ENCODE measurements around the gene UVSSA.

UVSSA gene

DNA sequence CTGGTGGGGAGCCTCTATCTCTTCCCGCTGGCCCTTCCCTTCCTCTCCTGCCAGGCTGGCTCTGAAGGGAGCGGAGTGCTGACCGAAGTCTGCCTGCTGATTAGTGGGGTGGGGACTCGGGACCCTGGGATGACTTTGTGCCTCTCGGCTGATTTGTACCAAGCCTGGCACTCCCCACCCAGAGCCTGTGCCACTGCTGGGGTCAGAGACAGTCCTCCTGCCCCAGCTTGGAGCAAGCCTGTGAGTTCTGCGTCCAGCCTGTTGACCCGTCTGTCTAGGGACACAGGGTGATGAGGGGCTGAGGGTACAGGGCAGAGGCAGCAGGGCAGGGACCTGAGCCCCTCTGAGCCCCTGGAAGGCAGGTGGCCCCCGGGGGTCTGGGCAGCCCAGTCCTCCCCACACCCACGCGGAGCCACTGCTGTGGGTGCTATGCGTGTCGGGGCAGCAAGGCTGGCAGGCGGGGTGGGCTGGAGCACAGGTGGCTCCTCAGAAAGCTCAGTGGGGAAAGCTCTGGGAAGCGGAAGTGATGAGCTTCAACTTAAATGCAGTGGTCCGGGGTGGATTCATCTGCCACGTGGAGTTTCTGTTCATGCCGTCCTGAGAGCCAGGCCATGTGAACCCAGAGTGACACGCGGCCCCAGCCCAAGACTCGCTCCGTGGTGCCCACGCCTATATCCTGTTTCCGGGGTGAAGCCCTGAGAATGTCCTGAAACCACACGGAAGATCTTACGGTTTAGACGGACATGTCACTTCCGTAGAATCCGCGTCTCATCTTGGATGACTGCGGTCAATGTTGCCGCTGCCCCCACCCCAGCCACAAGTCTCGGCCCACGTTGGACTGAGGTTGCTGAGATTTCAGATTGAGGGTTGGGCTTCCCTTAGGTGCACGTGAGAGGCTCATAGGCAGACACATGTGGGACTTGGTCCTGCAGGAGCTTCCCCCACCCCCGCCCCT, 21.1 kb upstream of the UVSSA start:
- H3K27ac Mint-ChIP-seq, result peak overlapping the region; percentile 13
- TF ChIP-seq, protein P1, sequence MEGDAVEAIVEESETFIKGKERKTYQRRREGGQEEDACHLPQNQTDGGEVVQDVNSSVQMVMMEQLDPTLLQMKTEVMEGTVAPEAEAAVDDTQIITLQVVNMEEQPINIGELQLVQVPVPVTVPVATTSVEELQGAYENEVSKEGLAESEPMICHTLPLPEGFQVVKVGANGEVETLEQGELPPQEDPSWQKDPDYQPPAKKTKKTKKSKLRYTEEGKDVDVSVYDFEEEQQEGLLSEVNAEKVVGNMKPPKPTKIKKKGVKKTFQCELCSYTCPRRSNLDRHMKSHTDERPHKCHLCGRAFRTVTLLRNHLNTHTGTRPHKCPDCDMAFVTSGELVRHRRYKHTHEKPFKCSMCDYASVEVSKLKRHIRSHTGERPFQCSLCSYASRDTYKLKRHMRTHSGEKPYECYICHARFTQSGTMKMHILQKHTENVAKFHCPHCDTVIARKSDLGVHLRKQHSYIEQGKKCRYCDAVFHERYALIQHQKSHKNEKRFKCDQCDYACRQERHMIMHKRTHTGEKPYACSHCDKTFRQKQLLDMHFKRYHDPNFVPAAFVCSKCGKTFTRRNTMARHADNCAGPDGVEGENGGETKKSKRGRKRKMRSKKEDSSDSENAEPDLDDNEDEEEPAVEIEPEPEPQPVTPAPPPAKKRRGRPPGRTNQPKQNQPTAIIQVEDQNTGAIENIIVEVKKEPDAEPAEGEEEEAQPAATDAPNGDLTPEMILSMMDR (IDR thresholded peaks at IDR 0.05), result no peak
- no peak overlapping the region for H3K4me3 Mint-ChIP-seq
- no peaks in the 10 kb centered on the region for H3K9me3 Mint-ChIP-seq
- peaks cover 8% of the 10 kb centered on the region for H3K4me1 Mint-ChIP-seq
- DNase-seq, result no peak
- H3K27me3 Mint-ChIP-seq (ENCODE audit: low read depth, poor library complexity), result no peaks in the 10 kb centered on the region
- peaks cover 26% of the 10 kb centered on the region for H3K36me3 Mint-ChIP-seq (ENCODE audit: low read depth)

DNA sequence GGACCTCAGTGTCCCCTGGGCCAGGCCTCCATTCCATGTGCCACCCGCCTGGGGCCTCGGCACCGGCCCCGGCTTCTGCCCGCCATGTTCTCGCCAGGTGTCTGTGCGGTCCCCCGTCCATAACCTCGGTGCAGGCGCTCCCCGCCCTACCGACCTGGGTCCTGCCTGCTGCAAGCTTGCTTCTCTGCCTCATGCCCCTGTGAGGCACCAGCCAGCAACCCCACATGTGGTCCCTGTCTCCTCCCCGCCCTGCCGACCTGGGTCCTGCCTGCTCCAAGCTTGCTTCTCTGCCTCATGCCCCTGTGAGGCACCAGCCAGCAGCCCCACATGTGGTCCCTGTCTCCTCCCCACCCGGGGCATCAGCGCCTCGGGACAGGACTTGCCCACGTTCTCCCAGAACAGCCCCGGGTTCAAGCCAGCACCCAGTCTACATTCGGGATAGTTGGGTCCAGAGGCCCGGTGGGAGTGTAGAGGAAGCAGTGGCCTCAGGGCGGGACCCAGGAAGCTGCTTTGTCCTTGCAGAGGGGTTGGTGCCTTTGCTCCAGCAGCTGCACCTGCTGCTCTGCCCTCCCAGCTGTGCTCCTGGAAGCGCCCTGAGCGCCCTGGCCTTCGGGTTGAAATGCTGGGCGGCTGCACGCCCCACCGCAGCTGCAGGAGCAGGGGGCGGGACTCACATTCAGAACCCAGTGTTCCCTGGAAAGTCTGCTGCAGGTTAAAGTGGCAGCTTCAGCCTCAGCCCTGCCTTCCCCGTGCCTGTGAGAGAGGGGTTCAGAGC, 20.1 kb upstream of the UVSSA start:
- no peak for DNase-seq
- TF ChIP-seq, protein P1 (IDR thresholded peaks at IDR 0.05), result no peak
- H3K27ac Mint-ChIP-seq, result no peak overlapping the region
- peaks cover 8% of the 10 kb centered on the region for H3K4me1 Mint-ChIP-seq
- H3K36me3 Mint-ChIP-seq (ENCODE audit: low read depth), result peaks cover 16% of the 10 kb centered on the region
- no peaks in the 10 kb centered on the region for H3K9me3 Mint-ChIP-seq
- H3K27me3 Mint-ChIP-seq (ENCODE audit: low read depth, poor library complexity), result no peaks in the 10 kb centered on the region
- H3K4me3 Mint-ChIP-seq, result no peak overlapping the region

DNA sequence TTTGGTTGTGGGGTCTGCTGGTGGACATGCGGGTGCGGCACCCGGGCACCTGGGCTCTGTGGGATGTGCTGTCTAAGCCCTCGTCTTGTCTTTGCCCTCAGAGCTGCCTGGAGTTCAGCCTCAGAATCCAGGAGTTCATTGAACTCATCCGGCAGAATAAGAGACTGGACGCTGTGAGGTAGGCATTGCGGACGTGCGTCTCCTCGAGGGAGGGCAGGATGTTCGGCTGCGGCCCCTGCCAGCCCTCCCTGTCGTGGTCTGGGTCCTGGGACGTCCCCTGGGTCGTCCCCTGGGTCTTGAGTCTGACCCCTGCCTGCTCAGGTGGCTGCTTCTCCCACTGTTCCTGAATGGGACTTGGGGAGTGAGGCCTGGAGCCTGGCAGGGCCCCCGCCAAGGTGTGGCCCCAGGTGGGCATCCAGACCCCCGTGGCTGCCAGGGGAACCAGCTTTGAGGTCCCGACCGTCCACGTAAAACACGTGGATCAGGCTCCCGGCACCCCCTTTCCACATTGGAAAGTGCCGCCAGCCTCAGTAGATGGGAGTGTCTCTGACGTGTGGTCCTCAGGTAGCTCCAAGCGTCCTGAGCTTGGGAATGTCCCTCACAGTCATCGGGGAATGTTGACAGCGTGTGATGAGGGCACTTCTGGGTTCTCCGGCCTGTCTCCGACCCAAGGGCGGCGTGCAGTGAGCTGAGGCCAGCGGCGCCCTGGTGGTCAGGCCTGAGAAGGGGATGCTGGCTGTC, 19.3 kb upstream of the UVSSA start:
- H3K36me3 Mint-ChIP-seq (ENCODE audit: low read depth), result peaks cover 8% of the 10 kb centered on the region
- DNase-seq, result no peak
- H3K4me1 Mint-ChIP-seq, result peaks cover 8% of the 10 kb centered on the region
- H3K9me3 Mint-ChIP-seq, result no peaks in the 10 kb centered on the region
- no peak overlapping the region for H3K4me3 Mint-ChIP-seq
- TF ChIP-seq, protein P1 (IDR thresholded peaks at IDR 0.05), result no peak
- no peak overlapping the region for H3K27ac Mint-ChIP-seq
- H3K27me3 Mint-ChIP-seq (ENCODE audit: low read depth, poor library complexity), result no peaks in the 10 kb centered on the region

DNA sequence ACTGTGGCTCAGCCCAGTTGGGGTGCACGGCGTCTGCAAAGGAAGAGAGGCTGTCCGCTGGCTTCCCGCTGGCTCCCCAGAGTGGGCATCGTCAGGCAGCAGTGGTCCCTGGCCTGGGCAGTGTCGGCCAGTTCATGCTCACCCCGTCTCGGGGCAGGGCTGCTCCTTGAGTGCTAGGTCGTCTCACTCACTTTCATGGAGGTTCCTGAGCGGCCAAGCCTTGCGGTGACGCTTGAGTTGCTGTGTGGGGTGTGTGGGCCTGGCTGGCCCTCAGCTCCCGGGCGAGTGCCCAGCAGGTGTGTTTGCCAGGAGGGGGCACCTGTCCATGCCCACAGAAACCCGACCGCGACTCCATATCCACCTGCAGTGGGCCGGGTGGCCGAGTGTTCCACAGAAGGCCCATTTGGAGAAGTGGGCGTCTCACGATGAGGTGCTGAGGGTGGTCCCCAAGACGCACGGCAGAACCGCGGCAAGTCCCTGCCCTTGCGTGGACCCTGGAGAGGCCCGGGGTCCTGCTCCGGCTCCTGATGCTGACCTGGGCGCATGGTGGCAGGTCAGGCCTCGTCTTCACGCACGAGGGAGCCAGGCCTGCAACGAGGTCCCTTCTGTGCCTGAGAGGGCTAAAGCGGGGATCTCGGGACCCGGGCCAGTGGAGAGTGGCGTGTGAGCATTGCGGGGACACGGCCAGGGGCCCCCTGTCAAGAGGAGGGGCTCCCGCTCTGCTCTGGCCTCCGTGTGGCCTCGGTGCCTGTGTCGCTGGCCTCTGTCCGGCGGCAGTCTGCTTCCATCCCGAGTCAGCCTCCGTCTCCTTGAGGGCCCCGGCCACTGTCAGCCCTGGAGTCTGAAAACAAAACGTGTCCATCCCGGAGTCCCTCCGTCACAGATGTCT, 18.5 kb upstream of the UVSSA start:
- Mint-ChIP-seq H3K4me3 (no peak overlapping the region), H3K27ac (no peak overlapping the region)
- no peak for DNase-seq

More for the DNA sequence above, 18.5 kb upstream of the UVSSA start:
- TF ChIP-seq, protein P1 (IDR thresholded peaks at IDR 0.05), result no peak
- peaks cover 5% of the 10 kb centered on the region for H3K36me3 Mint-ChIP-seq (ENCODE audit: low read depth)
- H3K9me3 Mint-ChIP-seq, result no peaks in the 10 kb centered on the region
- no peaks in the 10 kb centered on the region for H3K27me3 Mint-ChIP-seq (ENCODE audit: low read depth, poor library complexity)
- peaks cover 8% of the 10 kb centered on the region for H3K4me1 Mint-ChIP-seq
